Sigmoid colon (tissue), 4 donors: ENCODE measurements around the gene IGLL5.

ENCODE experiments used
- CTCF ChIP-seq, 4 experiments: fragments of 450-650 bp in 3 of 4; fragments of 200-600 bp in 1 of 4; IDR thresholded peaks; one replicate each; pipeline ENCODE4 v1.5.1; 2016 to 2019; ENCODE audit warnings: antibody characterized with exemption in 4 of 4, mild to moderate bottlenecking in 3 of 4, moderate library complexity in 2 of 4
- POLR2AphosphoS5 ChIP-seq, 4 donors: sonication (generic); formaldehyde crosslinking; IDR thresholded peaks; one replicate each; pipeline ENCODE4 v1.6.1; 2017; ENCODE audit warnings: antibody characterized with exemption in 4 of 4

GRCh38 chr22:22925146-22925804, 37.7 kb downstream of the IGLL5 start:
- TF ChIP-seq CTCF (IDR thresholded peaks at IDR 0.05) = no peak
- no peak for TF ChIP-seq POLR2AphosphoS5 (IDR thresholded peaks at IDR 0.05)
